K562 (cell line): ENCODE measurements around the gene BRPF1. TPM values are rescaled to one million over a fixed set of nuclear protein-coding genes. Genes with fewer than 3 reads are reported as not detected.

Source experiments
- ATAC-seq: fragments of 200-7000 bp; cut with Tn5 transposase; 3 replicates; pipeline ENCODE4 v1.9.1; 2020; ENCODE audit warnings: moderate library complexity
- BruUV-seq: library from RNA; stranded (reverse); fragments of 400-500 nt; replicated peaks from 2 replicates; lab custom pipeline; 2021; lab: Mats Ljungman, UMichigan
- CTCF ChIA-PET: fragments of 300-600 bp; formaldehyde crosslinking; extraction: SDS; loops from one replicate; lab custom pipeline; 2021; ENCODE audit warnings: low intra/inter-chr PET ratio; lab: Yijun Ruan, JAX
- POLR2A ChIA-PET: fragments of 300-600, 350-650 bp; sonication (Branson Sonifier 250); formaldehyde crosslinking; extraction: SDS; loops from one replicate; lab custom pipeline; 2021; ENCODE audit warnings: antibody characterized with exemption, inconsistent platforms; lab: Yijun Ruan, JAX
- DNase-seq, 4 experiments: peaks; one replicate each; pipeline versions ENCODE4 v3.0.0 to v3.0.0-alpha.2; 2011 to 2018; ENCODE audit warnings: low spot score in 3 of 4, mixed read lengths in 3 of 4; ENCODE audit errors: extremely low read depth in 1 of 4
- FAIRE-seq: peaks from 2 replicates; lab custom pipeline; 2011; peaks lifted over from hg19 to GRCh38; lab: Jason Lieb, UNC
- H2AFZ ChIP-seq: 2 replicates; pipeline ENCODE4 v1.6.0; 2011; ENCODE audit warnings: low read depth, low read length, control low read depth, inconsistent platforms
- H3K27ac ChIP-seq: fragments of 200-600 bp; 3 replicates; pipeline ENCODE4 v1.8.0; 2011; ENCODE audit warnings: low read depth, mild to moderate bottlenecking, control low read depth, inconsistent platforms, low read length, moderate library complexity, mixed read lengths; ENCODE audit errors: extremely low read depth
- H3K27me3 ChIP-seq, 2 experiments: fragments of 300-600 bp in 1 of 2; 2 replicates in 1 of 2; 3 replicates in 1 of 2; pipeline versions ENCODE4 v1.6.0 to v1.8.0; 2011; ENCODE audit warnings: inconsistent platforms in 2 of 2, low read length in 2 of 2, mild to moderate bottlenecking in 1 of 2, mixed read lengths in 1 of 2, moderate library complexity in 1 of 2; ENCODE audit not compliant: control insufficient read depth in 2 of 2, insufficient read depth in 2 of 2
- H3K36me3 ChIP-seq: fragments of 300-600 bp; 3 replicates; pipeline ENCODE4 v1.8.0; 2011; ENCODE audit warnings: mild to moderate bottlenecking, low read length, inconsistent platforms; ENCODE audit not compliant: control insufficient read depth, insufficient read depth
- H3K4me1 ChIP-seq, 2 experiments: fragments of 200-600 bp in 1 of 2; replicated peaks in 1 of 2; 2 replicates in 1 of 2; 3 replicates in 1 of 2; pipeline versions ENCODE4 v1.5.1 to v1.8.0; 2011; ENCODE audit warnings: inconsistent platforms in 2 of 2, low read length in 2 of 2, mild to moderate bottlenecking in 1 of 2, mixed read lengths in 1 of 2, moderate library complexity in 1 of 2; ENCODE audit not compliant: control insufficient read depth in 2 of 2, insufficient read depth in 2 of 2
- H3K4me2 ChIP-seq: 2 replicates; pipeline ENCODE4 v1.6.1; 2011; ENCODE audit warnings: low read length, control low read depth, inconsistent platforms, mixed read lengths; ENCODE audit not compliant: insufficient read depth
- H3K4me3 ChIP-seq: fragments of 200-600 bp; sonication (generic), shearing (Covaris generic); 2 replicates; pipeline ENCODE4 v1.5.1; 2016; ENCODE audit warnings: control low read depth, inconsistent platforms
- H3K79me2 ChIP-seq: fragments of 200-600 bp; 3 replicates; pipeline ENCODE4 v1.8.0; 2011; ENCODE audit warnings: low read length, inconsistent platforms; ENCODE audit not compliant: control insufficient read depth, insufficient read depth
- H3K9ac ChIP-seq, 2 experiments: 2 replicates each; pipeline versions ENCODE4 v1.6.0 to v1.6.1; 2011; ENCODE audit warnings: low read depth in 2 of 2, low read length in 2 of 2, control low read depth in 1 of 2, inconsistent platforms in 1 of 2, mild to moderate bottlenecking in 1 of 2, mixed read lengths in 1 of 2; ENCODE audit not compliant: insufficient read depth in 1 of 2
- H3K9me1 ChIP-seq: one replicate; pipeline ENCODE4 v1.6.0; 2011; ENCODE audit warnings: inconsistent platforms, mild to moderate bottlenecking, low read length, moderate library complexity; ENCODE audit not compliant: control insufficient read depth, insufficient read depth
- H3K9me3 ChIP-seq: replicated peaks from 2 replicates; pipeline ENCODE4 v1.5.1; 2011; ENCODE audit warnings: low read depth, low read length, inconsistent platforms; ENCODE audit not compliant: control insufficient read depth, insufficient read depth
- H4K20me1 ChIP-seq: replicated peaks from 2 replicates; pipeline ENCODE4 v1.6.1; 2011; ENCODE audit warnings: low read length, inconsistent platforms, mixed read lengths; ENCODE audit not compliant: control insufficient read depth, insufficient read depth
- BACH1 ChIP-seq: fragments of 200-800 bp; sonication (Bioruptor generic); IDR thresholded peaks from 2 replicates; pipeline ENCODE4 v1.6.1; 2016; ENCODE audit warnings: missing genetic modification characterization, missing compliant biosample characterization
- CTCF ChIP-seq, 3 experiments: IDR thresholded peaks in 2 of 3; conservative IDR thresholded peaks in 1 of 3; 2 replicates each; pipeline ENCODE4 v1.5.1; 2011 to 2012; ENCODE audit warnings: low read length in 3 of 3, mild to moderate bottlenecking in 3 of 3, control low read depth in 2 of 3, improper control_type of control experiment in 1 of 3, inconsistent platforms in 1 of 3, low read depth in 1 of 3, mixed read lengths in 1 of 3, moderate library complexity in 1 of 3; ENCODE audit not compliant: insufficient read depth in 2 of 3
- FOSL1 ChIP-seq: fragments of 200-800 bp; sonication (Bioruptor generic); conservative IDR thresholded peaks from 2 replicates; pipeline ENCODE4 v1.6.1; 2016; ENCODE audit warnings: missing genetic modification characterization, missing compliant biosample characterization
- LCOR ChIP-seq: sonication (generic); formaldehyde crosslinking; IDR thresholded peaks from 2 replicates; pipeline ENCODE4 v1.8.0; 2022; ENCODE audit warnings: mild to moderate bottlenecking, missing genetic modification reagents
- PBX2 ChIP-seq, 2 experiments: IDR thresholded peaks in 1 of 2; conservative IDR thresholded peaks in 1 of 2; 2 replicates each; pipeline ENCODE4 v1.6.1; 2016; ENCODE audit warnings: low read depth in 2 of 2, mild to moderate bottlenecking in 1 of 2, missing compliant biosample characterization in 1 of 2, missing genetic modification characterization in 1 of 2, moderate library complexity in 1 of 2
- RAD21 ChIP-seq, 2 experiments: fragments of 250-450 bp in 1 of 2; fragments of 450-650 bp in 1 of 2; sonication (Bioruptor Pico) in 1 of 2; formaldehyde crosslinking in 1 of 2; IDR thresholded peaks in 1 of 2; conservative IDR thresholded peaks in 1 of 2; 2 replicates each; pipeline versions ENCODE4 v1.4.0 to v1.8.0; 2020 to 2022; ENCODE audit warnings: mild to moderate bottlenecking in 2 of 2, moderate library complexity in 1 of 2
- YY1 ChIP-seq, 3 experiments: IDR thresholded peaks; 2 replicates each; pipeline ENCODE4 v1.6.1; 2011; ENCODE audit warnings: low read length in 2 of 3, mild to moderate bottlenecking in 2 of 3, moderate library complexity in 2 of 3, borderline replicate concordance in 1 of 3, control low read depth in 1 of 3, low read depth in 1 of 3; ENCODE audit not compliant: insufficient read depth in 3 of 3, insufficient replicate concordance in 2 of 3, control insufficient read depth in 1 of 3, insufficient read length in 1 of 3; ENCODE audit errors: extremely low read depth in 1 of 3
- ZFP36 ChIP-seq: fragments of 150-350 bp; IDR thresholded peaks from 2 replicates; pipeline ENCODE4 v1.6.1; 2018; ENCODE audit warnings: low read length, low read depth; ENCODE audit not compliant: partially characterized antibody
- WGBS: fragments of 100-300 bp; shearing (Covaris generic); methylation state at CpG from one replicate; pipeline ENCODE4 v1.1.6; 2016; ENCODE audit warnings: low coverage, mixed read lengths; ENCODE audit not compliant: insufficient coverage; ENCODE audit errors: missing lambda C conversion rate; 5-methylcytosine and 5-hydroxymethylcytosine counted together
- in situ Hi-C: fragments of 300-500 bp; cut with MboI; formaldehyde crosslinking; loops from 4 replicates; pipeline ENCODE4 v1.15.0; 2018; ENCODE audit warnings: inconsistent platforms, mixed read lengths
- intact Hi-C: fragments of 100-400 bp; cut with micrococcal nuclease; formaldehyde crosslinking; loops from 2 replicates; pipeline ENCODE4 v1.14.2; 2022
- polyA plus RNA-seq, 8 experiments: library from polyadenylated mRNA; depleted of rRNA in 4 of 8; stranded (reverse) in 5 of 8; unstranded in 3 of 8; fragments of >200 nt; fragmentation: Nextera tagmentation in 2 of 8; fragmentation: Illumina TruSeq in 1 of 8; extraction: Ambion mirVana in 2 of 8; extraction: Trizol in 1 of 8; gene quantifications; 2 replicates each; pipeline versions ENCODE4 v1.2.1 to v1.2.3, GENCODE V29; 2011 to 2014; ENCODE audit warnings: inconsistent platforms in 1 of 8, missing spikeins in 1 of 8
- total RNA-seq, 7 experiments: library from RNA; depleted of rRNA in 6 of 7; stranded (reverse); fragments of >200 nt in 6 of 7; fragmentation: Illumina TruSeq in 2 of 7; extraction: Trizol in 2 of 7; gene quantifications; 2 replicates each; pipeline versions ENCODE4 v1.2.1 to v1.2.3, GENCODE V29; 2011 to 2021; ENCODE audit warnings: low replicate concordance in 1 of 7
- TF ChIP-seq, protein P1 (sequence below): fragments of 450-650 bp; IDR thresholded peaks from 2 replicates; pipeline ENCODE4 v1.6.1; 2016

The BRPF1 gene
- total and polyA plus RNA-seq, 9 of the 15 experiments (the other 6 are each of a cell fraction or from before 2014, with no cell fraction given): 1.1 to 40.2 (median 23.5) TPM

GRCh38 chr3:9782770-9783169 lies 51.2 kb downstream of the BRPF1 start:
- peaks cover 62% of the 10 kb centered on the region for H3K36me3 ChIP-seq
- no peaks in the 10 kb centered on the region for H3K79me2 ChIP-seq
- ATAC-seq: peak; percentile 21
- H3K4me3 ChIP-seq: no peak overlapping the region
- peaks cover 38 to 40% of the 10 kb centered on the region in 2 experiments for H3K4me1 ChIP-seq
- intact Hi-C loops: loop anchor here (5.0 kb wide), 1 partner anchor 150 kb away; the partner anchor contains the start of gene CRELD1
- no TSS peak for BruUV-seq
- in situ Hi-C loops: no loop called here
- H3K27me3 ChIP-seq: no peaks in the 10 kb centered on the region
- no peak overlapping the region for H3K4me2 ChIP-seq
- no peak overlapping the region for H2AFZ ChIP-seq
- H3K27ac ChIP-seq: no peak overlapping the region
- DNase-seq: peak in 1 of 4 experiments; percentile 51
- H4K20me1 ChIP-seq: no peaks in the 10 kb centered on the region
- ChIA-PET POLR2A (interaction anchor here (1.1 to 3.1 kb wide), 2 partner anchors 11 to 33 kb away, joined by 4 to 21 read pairs; partner anchors contain the start of genes ARPC4 and OGG1), CTCF (interaction anchor here (0.6 kb wide), 1 partner anchor 1101 kb away, joined by 4 read pairs; no protein-coding TSS in a partner anchor)
- 32% methylated on average over 3 of the region's 3 CpGs for WGBS
- H3K9me1 ChIP-seq: no peaks in the 10 kb centered on the region
- no peak for FAIRE-seq
- H3K9me3 ChIP-seq: no peaks in the 10 kb centered on the region
- H3K9ac ChIP-seq: no peak overlapping the region
- peak; percentile 48; the same call in 1 of the 2 replicates for TF ChIP-seq LCOR (CRISPR knock-in tag)
- TF ChIP-seq, protein P1, sequence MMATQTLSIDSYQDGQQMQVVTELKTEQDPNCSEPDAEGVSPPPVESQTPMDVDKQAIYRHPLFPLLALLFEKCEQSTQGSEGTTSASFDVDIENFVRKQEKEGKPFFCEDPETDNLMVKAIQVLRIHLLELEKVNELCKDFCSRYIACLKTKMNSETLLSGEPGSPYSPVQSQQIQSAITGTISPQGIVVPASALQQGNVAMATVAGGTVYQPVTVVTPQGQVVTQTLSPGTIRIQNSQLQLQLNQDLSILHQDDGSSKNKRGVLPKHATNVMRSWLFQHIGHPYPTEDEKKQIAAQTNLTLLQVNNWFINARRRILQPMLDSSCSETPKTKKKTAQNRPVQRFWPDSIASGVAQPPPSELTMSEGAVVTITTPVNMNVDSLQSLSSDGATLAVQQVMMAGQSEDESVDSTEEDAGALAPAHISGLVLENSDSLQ: peak; percentile 85
- no peak for TF ChIP-seq PBX2 (CRISPR knock-in tag; IDR thresholded peaks at IDR 0.05; ENCODE audit: low read depth)
- peak; percentile 66 for TF ChIP-seq PBX2 (tag; conservative IDR thresholded peaks at IDR 0.05; ENCODE audit: low read depth)
- peak; percentile 42 to 59 for TF ChIP-seq RAD21 (CRISPR knock-in tag; conservative IDR thresholded peaks at IDR 0.05 in 1 of 2, IDR thresholded peaks at IDR 0.05 in 1 of 2)
- TF ChIP-seq YY1 (IDR thresholded peaks at IDR 0.05; ENCODE audit: borderline replicate concordance in 1 of 3, control insufficient read depth in 1 of 3, extremely low read depth in 1 of 3, insufficient read depth in 3 of 3, insufficient read length in 1 of 3, insufficient replicate concordance in 2 of 3, low read depth in 1 of 3, low read length in 2 of 3): peak in 1 of 3 experiments; percentile 26
- peak; percentile 44 to 68 (median 56); a peak in 5 of 6 replicates for TF ChIP-seq CTCF (IDR thresholded peaks at IDR 0.05 in 2 of 3, conservative IDR thresholded peaks at IDR 0.05 in 1 of 3; ENCODE audit: insufficient read depth in 2 of 3, low read depth in 1 of 3, low read length in 3 of 3)
- TF ChIP-seq BACH1: no peak
- no peak for TF ChIP-seq ZFP36
- peak; percentile 6; the same call in 1 of the 2 replicates for TF ChIP-seq FOSL1 (tag)
